ENCODE measurements around the gene MPG.

- TF ChIP-seq REST (IDR thresholded peaks at IDR 0.05; ENCODE audit: borderline replicate concordance) = no peak
- TF ChIP-seq EP300 (conservative IDR thresholded peaks at IDR 0.05; ENCODE audit: poor library complexity, severe bottlenecking) = no peak
- no peak for TF ChIP-seq POLR2AphosphoS5 (IDR thresholded peaks at IDR 0.05)
- no peak for TF ChIP-seq CTCF (IDR thresholded peaks at IDR 0.05; ENCODE audit: poor library complexity, severe bottlenecking)
- no peak for TF ChIP-seq MXI1 (conservative IDR thresholded peaks at IDR 0.05; ENCODE audit: poor library complexity, severe bottlenecking)
- TF ChIP-seq RAD21 (conservative IDR thresholded peaks at IDR 0.05) = no peak
Measured at GRCh38 chr16:61879-62281, 16.1 kb upstream of the MPG start.

Measured in neural cell (in vitro differentiated cells).